ENCODE data around the gene SORL1-AS1.

Gene SORL1-AS1

GRCh38 chr11:121467965-121468364 lies 15.2 kb upstream of the SORL1-AS1 start (continued):
- TF ChIP-seq SMAD1 (IDR thresholded peaks at IDR 0.05; ENCODE audit: low read depth, partially characterized antibody) (no peak), JUNB (IDR thresholded peaks at IDR 0.05) (peak; percentile 48), CBFB (IDR thresholded peaks at IDR 0.05; ENCODE audit: low read depth) (peak; percentile 91), E4F1 (IDR thresholded peaks at IDR 0.05; ENCODE audit: borderline replicate concordance, partially characterized antibody) (no peak), SMAD5 (IDR thresholded peaks at IDR 0.05; ENCODE audit: low read depth) (no peak), USF2 (IDR thresholded peaks at IDR 0.05; ENCODE audit: borderline replicate concordance, low read depth, low read length) (no peak; the same call in 1 of the 2 replicates), CREM (IDR thresholded peaks at IDR 0.05; ENCODE audit: low read depth) (peak; percentile 89), SIX5 (IDR thresholded peaks at IDR 0.05; ENCODE audit: low read depth, low read length, severe bottlenecking) (no peak), BHLHE40 (IDR thresholded peaks at IDR 0.05; ENCODE audit: borderline replicate concordance in 1 of 2, low read depth in 2 of 2, low read length in 1 of 2) (peak; percentile 86 to 89), ESRRA (IDR thresholded peaks at IDR 0.05; ENCODE audit: low read length) (no peak), NR2C2 (IDR thresholded peaks at IDR 0.05; ENCODE audit: borderline replicate concordance, control insufficient read depth, insufficient read length, low read depth) (no peak), RELB (IDR thresholded peaks at IDR 0.05; ENCODE audit: low read depth) (peak; percentile 96), WRNIP1 (IDR thresholded peaks at IDR 0.05; ENCODE audit: borderline replicate concordance, low read depth, low read length) (no peak), HDAC2 (IDR thresholded peaks at IDR 0.05) (no peak), NFYA (IDR thresholded peaks at IDR 0.05; ENCODE audit: borderline replicate concordance, low read depth, low read length) (no peak), CBX5 (IDR thresholded peaks at IDR 0.05; ENCODE audit: low read depth) (peak; percentile 75; the same call in 1 of the 2 replicates), SIN3A (IDR thresholded peaks at IDR 0.05; ENCODE audit: low read depth, low read length) (no peak), ZBTB4 (CRISPR knock-in tag; IDR thresholded peaks at IDR 0.05) (no peak), CREB1 (IDR thresholded peaks at IDR 0.05; ENCODE audit: low read depth) (0 out of 2 replicates have a peak, but pooled peaks have one; percentile 45), ZZZ3 (IDR thresholded peaks at IDR 0.05; ENCODE audit: control insufficient read depth, insufficient read length, low read depth) (no peak), ELK1 (IDR thresholded peaks at IDR 0.05; ENCODE audit: low read depth, low read length) (no peak), RAD21 (IDR thresholded peaks at IDR 0.05; ENCODE audit: insufficient read depth, low read depth, low read length) (peak; percentile 13)
